ENCODE results near the gene EMILIN2.

Gene EMILIN2

GRCh38 chr18:2960983-2961696 is 114.3 kb downstream of the EMILIN2 start:
- DNase-seq = no peak

GRCh38 chr18:2961821-2962220 is 115.0 kb downstream of the EMILIN2 start:
- DNase-seq = no peak

GRCh38 chr18:2963048-2963447 is 116.2 kb downstream of the EMILIN2 start:
- no peak for DNase-seq

GRCh38 chr18:2964361-2965010 is 117.7 kb downstream of the EMILIN2 start:
- DNase-seq = no peak

All from activated CD4-positive, CD25-positive, alpha-beta regulatory T cell treated with anti-CD3 and anti-CD28 coated beads, Interleukin-2, amount 50 U/mL, for 72 hours (primary cell).